ENCODE results near the gene HIBADH. TPM values are rescaled to one million over a fixed set of nuclear protein-coding genes. Genes with fewer than 3 reads are reported as not detected.

Gene HIBADH
- total RNA-seq, 4 donors from 2014 or later = 49.3 to 70.9 (median 58.9) TPM

GRCh38 chr7:27575613-27576012, 87.1 kb downstream of the HIBADH start:
- H3K4me3 ChIP-seq = no peak overlapping the region
- H3K27ac ChIP-seq = no peak overlapping the region
- TF ChIP-seq POLR2A (IDR thresholded peaks at IDR 0.05) = no peak
- TF ChIP-seq CTCF (IDR thresholded peaks at IDR 0.05) = no peak
- H3K27me3 ChIP-seq = no peaks in the 10 kb centered on the region
- ATAC-seq = no peak
- no peaks in the 10 kb centered on the region for H3K9me3 ChIP-seq
- H3K36me3 ChIP-seq = no peaks in the 10 kb centered on the region
- WGBS, 2 donors (ENCODE audit: low coverage in 1 of 2) = 71 to 90% methylated on average over 2 to 3 of the region's 3 CpGs
- H3K4me1 ChIP-seq = no peaks in the 10 kb centered on the region

- Histone ChIP-seq H3K4me3 (no peak overlapping the region), H3K4me1 (no peaks in the 10 kb centered on the region), H3K9me3 (no peaks in the 10 kb centered on the region), H3K27ac (no peak overlapping the region), H3K36me3 (no peaks in the 10 kb centered on the region), H3K27me3 (no peaks in the 10 kb centered on the region)
- TF ChIP-seq CTCF (IDR thresholded peaks at IDR 0.05) = no peak
- TF ChIP-seq EP300 (IDR thresholded peaks at IDR 0.05) = no peak
- no peak for TF ChIP-seq POLR2AphosphoS5 (IDR thresholded peaks at IDR 0.05)
- TF ChIP-seq POLR2A (IDR thresholded peaks at IDR 0.05) = no peak
- no peak for ATAC-seq
Measured at GRCh38 chr7:27569106-27569505, 93.6 kb downstream of the HIBADH start.

GRCh38 chr7:27567266-27567665, 95.4 kb downstream of the HIBADH start:
- H3K36me3 ChIP-seq = no peaks in the 10 kb centered on the region
- H3K27me3 ChIP-seq = no peaks in the 10 kb centered on the region
- no peak for TF ChIP-seq POLR2AphosphoS5 (IDR thresholded peaks at IDR 0.05)
- no peak for TF ChIP-seq POLR2A (IDR thresholded peaks at IDR 0.05)
- TF ChIP-seq CTCF (IDR thresholded peaks at IDR 0.05) = no peak
- TF ChIP-seq EP300 (IDR thresholded peaks at IDR 0.05) = no peak
- no peak for ATAC-seq
- no peaks in the 10 kb centered on the region for H3K9me3 ChIP-seq
- no peak overlapping the region for H3K27ac ChIP-seq
- no peaks in the 10 kb centered on the region for H3K4me1 ChIP-seq
- WGBS, 2 donors (ENCODE audit: low coverage in 1 of 2) = 96 to 100% methylated on average over 4 of the region's 4 CpGs
- H3K4me3 ChIP-seq = no peak overlapping the region

- Histone ChIP-seq H3K36me3 (no peaks in the 10 kb centered on the region), H3K4me1 (no peaks in the 10 kb centered on the region), H3K27me3 (no peaks in the 10 kb centered on the region), H3K27ac (no peak overlapping the region), H3K9me3 (no peaks in the 10 kb centered on the region), H3K4me3 (no peak overlapping the region)
- TF ChIP-seq EP300 (IDR thresholded peaks at IDR 0.05) (no peak), CTCF (IDR thresholded peaks at IDR 0.05) (no peak), POLR2A (IDR thresholded peaks at IDR 0.05) (no peak), POLR2AphosphoS5 (IDR thresholded peaks at IDR 0.05) (no peak)
- 71 to 88% methylated on average over 4 of the region's 4 CpGs for WGBS, 2 donors (ENCODE audit: low coverage in 1 of 2)
- no peak for ATAC-seq
Measured at GRCh38 chr7:27564881-27565482, 97.7 kb downstream of the HIBADH start.

- TF ChIP-seq CTCF (IDR thresholded peaks at IDR 0.05) (no peak), EP300 (IDR thresholded peaks at IDR 0.05) (no peak)
- Histone ChIP-seq H3K4me3 (no peak overlapping the region), H3K27ac (no peak overlapping the region), H3K27me3 (no peaks in the 10 kb centered on the region), H3K36me3 (no peaks in the 10 kb centered on the region), H3K9me3 (no peaks in the 10 kb centered on the region), H3K4me1 (no peaks in the 10 kb centered on the region)
- ATAC-seq = no peak
Measured at GRCh38 chr7:27560706-27561235, 101.9 kb downstream of the HIBADH start.
